ENCODE measurements around the gene SLC46A1. TPM values are rescaled to one million over a fixed set of nuclear protein-coding genes. Genes with fewer than 3 reads are reported as not detected.

The SLC46A1 gene
- total RNA-seq, 1 donor from 2014 or later, result 2.9 TPM

DNA sequence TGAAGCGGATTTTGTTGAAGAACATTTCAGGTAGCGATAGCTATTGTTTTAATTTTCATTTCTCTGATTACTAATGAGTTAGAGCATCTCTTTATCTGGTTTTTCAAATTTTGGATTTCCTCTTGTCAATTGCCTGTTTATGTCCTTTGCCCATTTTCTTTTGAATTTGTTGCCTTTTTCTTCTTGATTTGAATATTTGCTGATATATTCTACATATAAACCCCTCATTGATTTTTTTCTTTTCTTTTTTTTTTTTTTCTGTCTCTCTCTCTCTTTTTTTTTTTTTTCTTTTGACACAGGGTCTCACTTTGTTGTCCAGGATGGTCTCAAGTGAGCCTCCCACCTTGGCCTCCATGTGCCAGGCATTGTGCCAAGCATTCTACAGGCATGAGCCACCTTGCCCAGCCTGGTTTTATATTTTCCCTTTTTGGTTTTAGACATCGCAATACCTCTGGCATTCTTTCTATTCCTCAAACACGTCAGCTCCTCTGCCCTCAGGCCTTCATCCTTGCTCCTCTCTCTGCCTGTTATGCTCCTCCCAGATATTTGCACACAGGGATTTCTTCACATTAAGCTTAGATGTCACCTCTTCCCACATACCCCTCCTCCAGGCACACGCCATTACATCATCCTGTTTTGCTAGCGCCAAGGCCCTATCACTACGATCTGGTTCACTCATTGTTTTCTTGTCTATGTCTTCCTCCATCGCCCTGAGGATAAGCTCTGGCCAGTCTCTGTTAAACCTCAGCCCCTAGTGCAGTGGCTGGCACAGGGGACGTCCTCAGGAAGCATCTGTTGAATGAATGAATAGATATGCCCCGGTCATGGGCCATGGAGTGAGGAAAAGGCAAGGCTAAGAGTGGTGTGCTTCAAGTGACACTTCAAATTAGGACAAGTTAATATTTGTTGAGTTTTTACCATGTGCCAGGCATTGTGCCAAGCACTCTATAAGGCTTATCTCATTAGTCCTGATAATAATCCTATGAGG lies 25.9 kb downstream of the SLC46A1 start:
- DNase-seq, result peak; percentile 73

DNA sequence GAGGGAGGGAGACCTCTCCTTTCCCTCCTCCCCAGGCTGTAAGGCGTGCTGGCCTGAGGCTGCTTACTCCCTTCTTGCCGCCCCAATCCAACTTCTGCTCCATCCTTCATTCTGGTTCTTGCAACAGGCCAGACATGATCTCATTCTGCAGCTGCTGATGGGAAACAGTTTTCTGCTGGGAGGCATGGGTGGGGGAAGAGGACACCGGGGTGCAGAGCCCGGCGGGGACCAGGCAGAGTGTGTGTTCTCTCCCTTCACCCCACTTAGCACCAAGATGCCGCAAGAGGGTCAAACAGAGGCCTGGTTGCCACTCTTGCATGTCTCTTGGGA lies 33.1 kb downstream of the SLC46A1 start:
- no peak for DNase-seq

DNA sequence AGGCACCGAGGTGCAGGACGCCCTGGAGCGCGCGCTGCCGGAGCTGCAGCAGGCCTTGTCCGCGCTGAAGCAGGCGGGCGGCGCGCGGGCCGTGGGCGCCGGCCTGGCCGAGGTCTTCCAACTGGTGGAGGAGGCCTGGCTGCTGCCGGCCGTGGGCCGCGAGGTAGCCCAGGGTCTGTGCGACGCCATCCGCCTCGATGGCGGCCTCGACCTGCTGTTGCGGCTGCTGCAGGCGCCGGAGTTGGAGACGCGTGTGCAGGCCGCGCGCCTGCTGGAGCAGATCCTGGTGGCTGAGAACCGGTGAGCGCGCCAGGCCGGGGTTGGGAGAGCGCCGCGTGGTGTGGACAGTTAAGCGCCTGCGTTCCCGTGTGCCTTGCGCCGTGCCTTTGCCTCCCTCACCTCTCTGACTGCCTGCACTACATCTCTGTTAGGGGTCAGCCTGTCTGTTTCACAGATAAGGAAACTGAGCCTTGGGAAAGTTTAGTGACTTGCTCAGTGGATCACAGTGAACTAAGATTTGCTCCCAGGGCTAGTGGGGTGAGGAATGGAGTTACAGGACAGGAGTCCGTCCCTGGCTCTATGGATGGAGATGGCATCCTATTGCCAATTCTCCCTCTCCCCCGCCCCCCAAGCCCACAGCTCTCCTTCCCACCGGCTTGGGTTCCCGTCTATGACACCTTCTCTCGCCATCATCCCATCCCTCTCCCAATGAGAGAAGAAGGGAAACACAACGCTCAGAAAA lies 33.6 kb downstream of the SLC46A1 start:
- DNase-seq, result peak; percentile 43

DNA sequence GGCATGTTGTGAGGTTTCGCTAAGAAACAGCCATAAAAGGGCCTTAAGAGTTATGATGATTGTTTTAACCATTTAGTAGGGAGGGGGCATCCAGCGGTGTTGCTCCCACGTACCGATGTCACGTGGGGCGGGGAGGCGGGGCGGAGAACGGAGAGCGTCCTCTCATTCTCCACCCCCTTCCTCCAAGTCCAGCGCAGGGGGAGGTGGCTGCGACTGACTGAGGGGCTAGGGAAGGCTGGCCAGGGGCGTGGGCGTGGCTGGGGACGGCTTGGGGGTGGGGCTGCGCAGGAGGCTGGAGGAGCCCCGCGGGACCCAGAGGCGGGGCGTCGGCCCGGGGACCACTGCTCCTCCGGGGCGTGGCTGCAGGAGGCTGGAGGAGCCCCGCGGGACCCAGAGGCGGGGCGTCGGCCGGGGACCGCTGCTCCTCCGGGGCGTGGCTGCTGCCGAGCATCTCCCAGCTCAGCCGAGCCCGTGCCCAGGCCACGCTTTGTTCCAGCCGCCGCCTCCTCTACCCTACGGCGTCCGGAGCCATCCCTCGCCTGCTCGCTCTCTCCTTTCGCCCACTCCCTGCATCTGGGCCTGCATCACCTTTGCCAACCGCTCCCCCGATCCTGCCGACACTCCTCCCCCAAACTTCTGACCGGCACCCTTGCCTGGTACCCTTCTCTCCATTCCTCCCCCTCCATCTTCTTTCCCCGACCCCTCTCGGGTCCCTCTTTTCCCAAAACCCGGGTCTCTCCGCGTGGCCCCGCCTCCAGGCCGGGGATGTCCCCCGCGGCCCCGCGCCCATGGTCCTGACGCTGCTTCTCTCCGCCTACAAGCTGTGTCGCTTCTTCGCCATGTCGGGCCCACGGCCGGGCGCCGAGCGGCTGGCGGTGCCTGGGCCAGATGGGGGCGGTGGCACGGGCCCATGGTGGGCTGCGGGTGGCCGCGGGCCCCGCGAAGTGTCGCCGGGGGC lies 34.5 kb downstream of the SLC46A1 start, which contains the start of gene SARM1:
SARM1 (plus strand) TSS at position 450 of the 958 bp plus-strand sequence; CDS start at position 789, 339 bp downstream.
- peak; percentile 75 for DNase-seq

DNA sequence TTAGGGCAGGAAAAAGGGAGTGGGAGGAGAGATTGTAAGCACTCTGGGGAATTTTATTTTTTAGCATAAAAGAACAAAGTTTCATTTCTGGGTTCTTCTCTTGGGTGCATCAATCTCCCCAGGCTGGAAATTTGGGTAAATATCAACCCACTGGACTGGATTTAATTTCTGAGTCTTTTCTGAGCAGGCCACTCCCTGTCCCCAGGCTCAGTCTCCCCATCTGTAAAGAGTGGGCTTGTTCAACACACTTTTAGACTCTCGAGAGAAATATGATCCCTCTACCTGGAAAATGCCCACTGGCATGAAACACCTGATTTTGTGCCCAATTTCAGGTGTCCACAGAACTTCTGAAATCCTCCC lies 35.3 kb downstream of the SLC46A1 start:
- no peak for DNase-seq

DNA sequence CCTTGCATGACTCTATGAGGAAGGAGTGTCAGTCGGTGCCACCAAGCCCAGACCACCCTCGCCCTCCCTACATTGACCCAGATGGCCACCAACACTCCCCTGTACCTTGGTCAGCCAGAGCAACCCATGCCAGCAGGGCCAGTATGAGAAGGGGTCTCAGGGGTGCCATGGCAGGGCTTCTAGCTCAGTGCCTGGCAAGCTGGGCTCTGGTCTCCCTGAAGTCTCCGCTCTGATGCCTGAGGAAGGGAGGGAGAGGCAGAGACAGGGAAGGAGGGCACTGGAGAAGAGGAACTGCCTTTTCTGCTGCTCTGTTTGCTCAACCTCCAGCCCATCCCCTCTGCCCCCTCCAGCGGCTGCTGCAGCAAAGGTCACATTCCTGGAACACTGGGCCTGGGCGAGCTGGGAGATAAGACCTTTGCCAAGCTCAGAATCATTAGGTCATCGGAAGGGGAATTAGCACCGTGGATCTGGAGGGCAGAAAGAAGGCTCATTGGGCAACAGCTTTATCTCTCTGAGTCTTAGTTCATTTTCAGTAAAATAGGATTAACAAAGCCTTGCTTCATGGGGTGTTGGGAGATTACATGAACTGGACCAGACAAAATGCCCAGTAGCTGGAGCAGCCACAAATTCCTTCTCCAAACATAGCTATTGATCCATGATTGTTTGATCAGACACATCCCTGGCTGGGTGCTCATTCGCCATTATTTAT lies 35.8 kb downstream of the SLC46A1 start, which contains the start of gene VTN:
VTN (minus strand) TSS at position 273 of the 709 bp plus-strand sequence; CDS start at position 169, 104 bp downstream.
- peak; percentile 36 for DNase-seq

DNA sequence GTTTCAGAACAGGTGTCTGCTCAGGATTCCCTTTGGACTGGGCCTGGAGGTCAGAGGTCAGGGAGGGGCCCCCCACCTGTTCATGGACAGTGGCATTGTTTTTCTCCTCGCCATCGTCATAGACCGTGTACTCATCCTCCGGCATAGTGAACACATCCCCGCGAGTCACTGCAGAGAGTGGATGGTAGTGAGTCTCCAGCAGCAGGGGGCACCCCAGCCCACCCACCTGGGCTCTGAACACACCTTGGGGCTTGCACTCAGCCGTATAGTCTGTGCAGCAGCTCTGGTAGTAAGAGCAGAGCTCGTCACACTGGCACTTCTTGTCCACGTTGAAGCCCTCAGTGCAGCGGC lies 36.4 kb downstream of the SLC46A1 start:
- no peak for DNase-seq

DNA sequence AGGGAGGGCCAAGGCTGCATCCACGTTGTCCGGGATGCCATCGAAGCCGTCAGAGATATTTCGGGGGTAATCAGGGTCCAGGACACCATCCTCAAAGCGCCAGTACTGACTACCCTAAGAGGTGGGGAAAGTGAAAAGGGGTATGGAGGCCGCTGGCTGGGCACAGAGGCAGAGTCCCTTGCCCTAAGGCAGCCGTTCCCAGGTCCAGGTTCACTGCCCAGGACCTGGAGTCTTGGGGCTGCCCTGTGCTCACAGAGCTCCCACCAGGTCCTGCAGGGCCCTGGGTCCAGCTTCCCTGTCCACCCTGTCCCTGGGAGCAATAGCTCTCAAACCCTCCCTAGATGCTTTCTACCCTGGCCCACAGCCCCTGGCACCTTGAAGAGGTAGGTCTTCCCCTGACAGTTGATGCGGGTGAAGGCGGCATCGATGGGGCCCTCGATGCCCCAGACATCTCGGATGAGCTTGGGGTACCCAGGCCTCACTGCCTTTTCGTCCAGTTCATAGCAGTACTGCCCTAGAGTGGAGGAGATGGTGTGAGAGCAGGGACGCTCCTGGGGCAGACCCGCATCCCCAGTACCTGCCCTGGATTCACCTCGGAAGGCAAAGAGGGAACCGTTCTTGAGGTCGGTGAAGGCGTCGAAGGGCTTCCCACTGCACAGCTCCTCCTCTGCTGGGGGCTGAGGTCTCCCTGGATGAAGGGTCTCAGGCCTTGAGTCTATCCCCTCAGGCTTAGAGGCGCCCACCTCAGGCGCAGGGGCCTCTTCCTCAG lies 36.9 kb downstream of the SLC46A1 start:
- no peak for DNase-seq

DNA sequence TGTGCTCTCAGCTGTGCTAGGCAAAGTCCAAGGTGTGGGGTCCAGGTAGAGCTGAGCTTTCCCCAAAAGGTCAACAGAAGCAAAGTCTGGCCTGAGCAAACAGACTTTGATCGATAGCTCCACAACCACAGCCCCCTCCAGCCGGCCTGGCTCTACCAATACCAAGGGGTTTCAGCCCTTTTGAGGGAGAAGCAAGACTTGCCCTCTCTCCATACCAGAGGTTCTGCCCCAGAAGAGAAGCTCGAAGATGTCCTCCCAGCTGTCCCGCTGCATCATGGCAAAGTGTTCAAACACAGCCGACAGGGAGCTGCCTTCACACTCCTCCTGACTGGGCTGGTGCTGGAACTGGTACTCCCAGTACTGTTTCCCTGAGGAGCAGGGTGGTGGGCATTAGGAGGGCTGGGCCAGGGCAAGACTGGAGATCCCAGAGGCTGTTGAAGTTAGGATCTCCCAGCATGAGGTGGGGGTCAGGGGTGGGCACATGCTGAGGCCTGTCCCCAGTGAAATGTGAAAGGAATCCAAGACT lies 37.6 kb downstream of the SLC46A1 start:
- no peak for DNase-seq

DNA sequence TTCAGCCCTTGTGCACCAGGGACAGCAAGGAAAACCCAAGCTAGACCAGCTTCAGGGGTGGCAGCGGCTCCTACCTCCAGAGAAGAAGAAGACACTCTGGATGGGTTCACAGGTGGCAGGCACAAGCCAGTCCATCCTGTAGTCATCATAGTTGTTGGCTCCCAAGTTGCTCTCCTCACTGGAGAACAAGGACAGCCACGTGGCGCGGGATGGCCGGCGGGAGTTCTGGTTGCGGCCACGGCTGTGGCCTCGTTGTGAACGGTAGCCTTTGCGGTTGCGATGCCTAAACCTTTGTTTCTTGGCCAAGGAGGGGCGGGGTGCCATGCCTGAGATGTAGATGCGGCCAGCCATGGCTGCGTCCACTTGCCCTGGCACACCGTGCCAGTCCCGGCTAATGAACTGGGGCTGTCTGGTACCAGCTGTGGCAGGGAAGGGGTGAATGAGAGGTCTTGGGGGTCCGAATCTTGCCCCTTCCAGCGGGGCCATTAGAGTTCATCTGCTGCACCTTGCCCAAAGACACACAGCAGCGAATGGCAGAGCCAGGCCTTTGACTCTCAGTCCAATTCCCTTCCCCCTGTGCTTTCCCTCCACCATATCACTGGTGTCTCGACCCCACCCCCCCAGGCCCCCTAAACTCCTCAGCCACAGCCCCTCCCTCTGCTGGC lies 38.2 kb downstream of the SLC46A1 start:
- no peak for DNase-seq

DNA sequence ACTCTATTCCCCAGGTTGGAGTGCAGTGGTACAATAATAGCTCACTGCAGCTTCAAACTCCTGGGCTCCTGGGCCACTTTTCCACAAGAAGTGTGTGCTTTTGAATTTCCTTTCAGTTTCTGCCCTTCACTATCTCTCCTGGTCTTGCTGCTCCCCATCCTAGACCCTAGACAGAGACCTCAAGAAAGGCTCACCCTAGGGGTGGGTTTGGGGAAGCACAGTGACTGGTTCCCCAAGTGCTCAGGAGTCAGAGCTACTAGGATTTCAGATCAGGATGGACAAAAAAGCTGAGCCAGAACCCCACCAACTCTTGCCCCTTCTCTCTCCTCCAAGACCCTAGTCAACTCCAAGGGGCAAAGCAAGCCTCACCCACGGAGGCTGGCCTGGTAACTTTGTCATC lies 39.4 kb downstream of the SLC46A1 start:
- DNase-seq, result no peak

DNA sequence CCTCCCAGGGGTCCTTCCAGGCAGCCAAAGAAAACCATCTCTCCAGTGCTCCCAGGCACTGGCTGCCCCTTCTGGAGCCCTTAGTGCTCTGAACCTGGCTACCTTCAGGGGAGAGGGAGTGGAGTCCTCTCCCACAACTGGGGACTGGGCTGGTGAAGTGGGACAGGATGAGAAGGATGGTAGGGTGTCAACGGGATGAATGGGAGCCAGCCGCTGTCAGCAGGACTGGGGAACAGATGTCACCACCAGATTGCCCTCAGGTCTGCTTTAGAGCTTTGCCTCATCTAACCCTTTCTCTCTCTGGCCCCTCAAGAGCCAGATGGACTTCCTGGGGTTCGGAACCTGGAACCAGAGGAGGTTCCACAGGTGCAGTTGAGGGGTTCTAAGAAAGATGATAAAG lies 40.5 kb downstream of the SLC46A1 start:
- DNase-seq, result no peak

DNA sequence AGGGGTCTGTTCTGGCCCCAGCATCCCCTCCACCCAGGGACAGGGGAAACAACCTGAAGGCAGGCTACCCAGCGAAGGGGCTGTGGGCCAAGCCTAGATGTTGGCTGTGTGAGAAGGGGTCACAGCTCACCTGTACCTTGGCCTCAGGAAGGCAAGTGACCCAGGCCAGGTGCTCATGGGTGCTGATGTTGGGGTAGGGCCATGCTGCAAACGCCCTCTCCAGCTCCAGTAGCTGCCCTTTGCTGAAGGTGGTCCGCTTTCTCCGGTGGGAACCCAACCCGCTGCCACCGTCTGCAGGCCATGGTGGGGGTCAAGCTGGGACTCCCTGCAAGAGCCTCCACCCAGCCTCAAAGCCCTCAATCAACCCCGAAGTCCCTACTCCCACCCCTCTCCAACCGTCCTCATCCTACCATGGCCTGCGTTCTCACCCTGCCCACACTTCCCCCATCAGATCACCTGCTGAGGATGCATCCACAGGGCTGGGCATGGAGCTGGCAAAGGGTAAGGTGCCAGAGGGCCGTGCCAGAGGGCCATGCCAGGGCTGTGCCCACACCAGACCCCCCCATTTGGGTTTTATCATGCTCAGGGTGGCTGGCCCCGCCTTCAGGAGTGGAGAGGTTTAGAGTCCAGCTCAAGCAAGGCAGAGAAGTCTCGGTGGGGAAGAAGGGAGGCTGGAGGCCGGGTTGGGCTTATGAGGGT lies 41.2 kb downstream of the SLC46A1 start, which contains the start of gene SEBOX:
SEBOX (minus strand) TSS at position 535 of the 699 bp plus-strand sequence; CDS start at position 487, 48 bp downstream.
- DNase-seq, result no peak

DNA sequence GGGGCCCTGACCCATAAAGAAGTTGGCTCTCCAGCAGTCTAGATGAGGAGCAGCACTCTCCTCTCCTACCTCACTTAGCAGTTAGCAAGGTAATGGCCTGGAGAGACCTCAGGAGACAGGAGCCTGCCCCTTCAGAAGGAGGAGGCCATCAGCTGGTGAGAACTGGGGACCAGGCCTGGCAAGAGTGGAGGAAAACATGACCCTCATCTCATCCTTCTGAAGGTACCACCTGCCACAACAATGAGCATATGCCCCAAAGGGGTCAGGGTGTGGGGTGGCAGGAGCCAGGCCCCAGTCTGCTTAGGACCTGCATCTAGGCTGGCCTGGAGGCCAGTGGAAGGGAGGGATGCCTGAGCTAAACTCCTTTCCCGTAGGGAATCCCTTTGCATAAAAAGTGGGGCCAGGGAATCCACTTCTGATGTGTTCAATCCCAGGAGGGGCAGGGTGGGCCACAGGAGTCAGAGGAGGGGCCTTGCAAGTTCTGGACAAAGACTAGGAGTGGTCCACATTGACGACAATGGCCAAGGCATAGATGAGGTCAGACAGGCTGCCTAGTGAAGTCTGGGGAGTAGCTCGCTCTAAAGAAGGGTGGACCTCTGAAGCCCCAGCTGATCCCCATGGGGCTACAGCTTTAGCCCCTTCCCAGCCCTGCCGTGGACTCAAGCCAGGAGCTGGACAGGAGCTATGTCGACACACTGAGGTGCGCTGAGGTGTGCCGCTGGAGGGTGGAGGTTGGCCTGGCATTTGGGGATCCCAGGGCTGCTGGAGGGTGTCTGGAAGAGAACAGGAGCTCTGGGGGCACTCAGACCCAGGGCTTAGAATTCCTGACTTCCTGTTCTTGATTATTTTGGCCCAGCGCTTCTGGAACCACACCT lies 42.0 kb downstream of the SLC46A1 start:
- no peak for DNase-seq

DNA sequence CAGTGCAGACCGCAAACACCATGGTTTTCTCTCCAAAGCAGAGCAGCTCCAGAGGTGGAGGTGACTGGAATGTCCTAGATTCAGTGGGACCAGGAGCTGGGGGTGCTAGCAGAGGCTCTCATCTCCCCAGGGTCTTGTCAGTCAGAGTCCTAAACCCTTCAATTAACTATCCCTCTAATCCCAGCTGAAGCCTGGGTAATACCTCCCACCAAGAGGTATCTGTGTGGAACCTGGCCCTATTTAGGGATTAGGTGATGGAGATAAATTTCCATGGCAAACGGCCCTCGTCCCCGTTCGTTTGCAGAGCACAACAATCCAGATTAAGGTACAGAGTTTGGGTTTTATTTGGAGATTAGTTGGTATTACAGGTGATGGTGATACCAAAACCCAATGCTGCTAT lies 42.8 kb downstream of the SLC46A1 start:
- no peak for DNase-seq

DNA sequence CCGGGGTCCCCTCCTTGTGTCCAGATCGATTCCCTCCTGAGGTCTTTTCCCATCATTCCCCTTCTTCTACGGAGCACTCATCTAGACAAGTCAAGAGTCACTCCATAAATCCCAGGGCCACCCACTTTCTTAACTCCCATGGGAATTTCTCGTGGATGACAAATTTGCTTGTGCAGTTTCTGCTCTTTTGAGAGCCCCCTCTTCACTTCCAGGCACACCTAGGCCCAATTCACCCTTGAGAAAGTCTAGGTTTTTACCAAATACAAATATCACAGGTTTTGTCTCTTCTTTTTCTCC lies 48.2 kb downstream of the SLC46A1 start:
- no peak for DNase-seq

DNA sequence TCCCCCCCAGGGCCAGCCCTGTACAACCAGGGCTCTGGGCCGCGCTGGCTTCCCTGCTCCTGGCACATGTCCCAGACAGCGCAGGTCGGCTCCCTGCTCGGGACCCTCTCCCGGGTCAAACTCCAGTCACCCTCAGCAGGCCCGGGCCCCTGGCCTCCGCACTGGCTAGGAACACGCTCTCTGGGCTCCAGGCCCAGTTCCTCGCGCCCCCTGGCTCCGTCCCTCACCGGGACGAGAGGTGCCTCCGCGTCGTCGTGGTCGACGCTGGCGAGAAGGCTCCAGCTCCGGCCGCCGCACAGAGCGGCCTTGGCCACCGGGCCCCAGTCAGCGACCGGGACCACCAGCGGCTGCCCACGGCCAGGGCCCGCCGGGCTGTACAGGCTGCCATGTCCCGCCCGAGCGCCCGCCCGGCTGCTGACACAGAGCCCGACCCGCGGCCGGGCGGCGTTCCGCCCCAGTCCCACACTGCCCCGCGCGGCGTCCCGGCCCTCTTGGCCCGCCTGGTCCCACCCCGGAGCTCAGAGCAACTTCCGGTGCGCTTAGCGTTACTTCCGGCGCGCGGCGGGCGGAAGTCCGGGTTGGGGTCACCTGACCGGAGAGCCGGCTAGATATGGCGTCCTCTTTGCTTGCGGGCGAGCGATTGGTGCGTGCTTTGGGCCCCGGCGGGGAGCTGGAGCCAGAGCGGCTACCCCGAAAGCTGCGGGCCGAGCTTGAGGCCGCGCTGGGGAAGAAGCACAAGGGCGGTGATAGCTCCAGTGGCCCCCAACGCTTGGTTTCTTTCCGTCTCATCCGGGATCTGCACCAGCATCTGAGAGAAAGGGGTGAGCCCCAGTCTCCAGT lies 48.7 kb downstream of the SLC46A1 start, which contains the start of gene POLDIP2:
POLDIP2 (minus strand) TSS at position 467 of the 840 bp plus-strand sequence; CDS start at position 388, 79 bp downstream.
- peak; percentile 96 for DNase-seq

Measured in dermis blood vessel endothelial cell (primary cell).